ENCODE data around the gene PRCC. TPM values are rescaled to one million over a fixed set of nuclear protein-coding genes. Genes with fewer than 3 reads are reported as not detected.

PRCC gene
- polyA plus RNA-seq, 3 donors: 108 to 113 (median 113) TPM

DNA sequence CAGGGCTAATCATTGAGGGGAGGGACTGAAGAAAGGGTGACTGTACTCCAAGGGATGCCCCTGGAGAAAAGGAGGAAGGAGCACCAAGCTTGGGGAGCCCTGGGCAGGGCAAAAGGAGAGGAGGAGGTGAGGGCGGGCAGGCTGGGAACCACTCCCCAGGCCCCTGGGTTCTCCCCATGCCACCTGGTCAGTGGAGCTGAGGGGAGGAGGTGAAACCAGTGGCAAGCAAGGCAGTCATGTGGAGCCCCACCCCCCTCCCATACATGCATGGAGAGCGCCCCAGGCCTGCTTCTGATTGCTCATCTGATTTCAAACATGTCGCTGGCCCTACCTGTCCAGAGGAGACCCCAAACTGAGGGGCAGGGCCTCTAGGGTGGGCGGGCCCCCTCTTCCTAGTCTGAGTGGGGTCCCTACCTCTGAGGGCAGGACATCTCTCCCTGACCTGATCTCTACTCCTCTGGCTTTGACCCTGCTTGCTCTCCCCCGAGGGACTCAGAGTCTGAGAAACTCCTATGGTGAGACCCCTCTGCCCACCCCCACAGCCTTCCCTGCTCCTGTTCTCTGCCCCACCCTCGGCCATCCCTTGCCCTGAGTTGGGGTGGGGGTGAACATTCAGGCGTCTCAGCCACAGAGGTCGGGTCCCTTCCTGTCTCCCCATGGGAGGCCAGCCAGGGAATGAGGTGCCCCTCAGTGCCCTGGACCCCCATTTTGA lies 73.0 kb downstream of the PRCC start:
- DNase-seq: no peak

DNA sequence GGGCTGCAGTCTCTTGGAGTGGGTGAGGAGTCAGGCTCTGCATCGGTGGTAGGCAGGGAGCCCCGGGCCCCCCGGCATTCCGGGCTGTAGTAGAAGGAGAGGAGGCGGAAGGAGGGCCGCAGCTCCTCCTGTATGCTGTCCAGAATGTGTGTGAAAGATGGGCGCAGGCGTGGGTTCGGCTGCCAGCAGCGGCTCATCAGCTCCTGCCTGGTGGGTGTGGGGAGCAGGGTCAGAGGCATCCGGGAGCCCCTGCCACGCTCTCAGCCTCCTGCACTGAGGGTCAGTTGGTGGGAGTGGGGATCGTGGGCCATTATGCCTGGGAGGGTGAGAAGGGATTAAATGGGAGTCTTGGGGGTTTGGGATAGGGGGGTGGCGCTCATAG lies 73.6 kb downstream of the PRCC start:
- DNase-seq: no peak

DNA sequence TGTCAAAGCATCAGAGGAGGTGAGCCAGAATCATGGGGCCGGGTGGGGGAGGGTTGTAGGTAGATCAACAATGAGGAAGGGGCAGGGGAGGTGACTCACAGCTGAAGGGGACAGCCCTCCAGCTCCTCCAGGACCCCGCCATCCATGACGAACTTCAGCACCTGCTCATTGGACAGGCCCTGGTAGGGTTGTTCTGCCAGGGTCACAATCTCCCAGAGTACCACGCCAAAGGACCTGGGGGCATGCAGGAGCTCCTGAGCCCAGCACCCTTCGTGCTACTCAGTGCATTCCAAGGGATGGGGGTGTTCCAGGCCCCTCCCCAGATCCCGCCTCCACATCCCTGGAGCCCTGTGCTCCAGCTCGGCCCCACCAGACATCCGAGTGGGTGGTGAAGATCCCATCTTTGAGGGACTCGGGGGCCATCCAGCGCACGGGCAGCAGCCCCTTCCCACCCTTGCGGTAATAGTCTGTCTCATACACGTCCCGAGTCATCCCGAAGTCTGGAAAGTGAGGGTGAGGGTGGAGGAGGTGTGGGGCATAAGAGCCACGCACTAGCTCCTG lies 74.0 kb downstream of the PRCC start:
- peak; percentile 49 for DNase-seq

DNA sequence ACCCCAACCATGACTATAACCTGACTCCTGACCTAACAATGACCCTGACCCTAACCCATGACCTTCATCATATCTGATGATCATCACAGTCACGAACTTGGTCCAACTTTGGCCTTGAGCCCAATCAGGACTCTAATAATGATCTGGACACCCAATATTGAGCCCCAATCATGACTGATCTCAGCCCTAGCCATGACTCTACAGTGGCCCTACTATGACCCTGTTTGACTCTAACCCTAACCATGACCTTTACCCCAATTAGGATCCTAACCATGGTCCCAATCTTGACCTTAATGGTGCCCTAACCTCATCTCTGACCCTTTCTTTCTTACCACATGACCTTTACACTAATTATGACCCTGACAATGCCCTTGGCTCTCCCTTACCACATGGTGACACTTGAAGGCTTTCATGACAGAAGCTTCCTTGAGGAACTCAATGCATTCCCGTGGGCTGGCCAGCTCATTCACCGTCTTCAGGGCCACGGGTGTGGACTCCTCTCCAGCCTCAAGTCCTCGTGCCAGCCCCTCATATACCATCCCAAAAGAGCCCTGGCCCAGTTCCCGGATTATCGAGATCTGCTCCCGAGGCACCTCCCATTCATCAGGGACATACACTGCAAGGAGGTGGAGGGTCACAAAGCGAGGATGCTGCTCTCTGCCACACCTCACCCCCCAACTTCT lies 75.4 kb downstream of the PRCC start:
- no peak for DNase-seq

DNA sequence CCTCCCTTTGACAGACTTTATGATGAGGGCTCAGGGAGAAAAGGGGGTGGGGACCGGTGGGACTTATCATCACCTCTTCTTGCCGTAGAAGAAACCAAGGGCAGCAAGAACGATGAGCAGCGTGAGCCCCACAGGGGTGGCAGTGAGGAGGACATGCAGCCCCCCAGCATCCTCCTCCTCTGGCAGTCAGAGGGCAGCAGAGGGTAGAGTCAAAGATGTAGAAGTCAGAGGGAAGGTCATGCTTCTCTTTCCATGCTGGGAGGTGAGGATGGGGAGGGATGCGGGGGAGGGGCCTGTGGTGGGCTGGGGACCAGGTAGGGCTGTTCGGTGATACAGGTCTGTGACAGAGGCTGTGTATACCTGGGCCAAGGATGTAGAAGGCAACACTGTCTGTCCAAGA lies 76.8 kb downstream of the PRCC start:
- DNase-seq: no peak

DNA sequence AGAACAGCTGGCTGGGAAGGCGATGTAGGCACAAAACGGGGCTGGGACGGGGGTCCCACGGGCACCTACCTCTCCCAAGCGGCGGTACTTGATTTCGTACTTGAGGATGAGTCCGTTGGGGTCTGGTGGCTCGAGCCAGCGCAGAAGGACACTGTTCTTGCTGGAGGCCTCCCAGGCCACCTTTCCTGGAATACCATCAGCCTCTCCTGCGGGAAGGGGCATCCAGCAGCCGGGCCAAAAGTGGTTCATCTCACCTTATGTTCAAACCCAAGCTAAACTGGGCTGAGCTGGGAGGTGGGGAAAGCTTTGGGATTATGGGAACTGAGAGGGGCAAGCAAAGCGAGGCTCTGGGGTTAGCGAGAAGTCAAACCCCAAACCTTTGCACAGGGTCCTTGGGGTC lies 77.3 kb downstream of the PRCC start:
- no peak for DNase-seq

DNA sequence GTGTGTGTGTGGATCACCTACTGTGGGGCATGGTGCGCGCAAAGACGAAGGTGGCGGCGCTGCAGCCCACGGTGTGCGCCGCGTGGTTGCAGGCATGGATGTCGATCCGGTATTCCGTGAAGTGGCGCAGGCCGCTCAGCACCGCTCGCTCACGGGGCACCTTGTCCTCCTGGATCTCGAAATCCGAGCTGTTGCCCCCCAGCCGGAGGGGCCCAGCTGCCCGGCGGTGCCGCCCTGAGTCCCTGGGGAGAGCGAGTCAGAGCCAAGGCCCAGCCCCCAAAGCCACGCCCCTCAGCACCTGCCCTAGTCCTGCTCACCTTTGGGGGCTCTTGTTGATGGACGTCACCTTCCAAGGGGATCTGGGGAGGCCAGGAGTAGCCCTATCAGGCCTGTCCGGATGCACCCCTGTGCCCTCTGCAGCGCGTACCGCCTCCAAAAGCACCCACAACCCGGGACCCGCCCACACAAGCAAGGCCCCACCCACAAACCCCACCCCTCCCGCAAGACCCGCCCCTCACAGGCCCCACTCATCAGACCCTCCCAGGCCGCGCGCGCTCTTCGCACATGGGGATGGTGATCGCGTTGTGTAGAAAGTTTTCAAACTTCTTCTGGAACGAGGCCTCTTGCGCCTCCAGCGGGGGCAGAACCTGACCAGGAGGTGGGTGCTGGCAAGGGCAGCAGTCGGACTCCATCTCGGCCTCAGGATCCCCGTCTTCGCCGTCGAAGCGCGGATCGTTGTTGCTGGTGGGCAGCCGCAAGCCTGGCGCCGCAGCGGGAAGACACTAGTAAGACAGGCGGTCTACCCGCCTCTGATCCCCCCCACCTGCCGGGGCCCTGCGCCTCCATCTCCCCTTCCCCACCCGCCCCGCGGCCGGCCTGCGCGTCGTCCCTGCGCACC lies 78.0 kb downstream of the PRCC start:
- no peak for DNase-seq

DNA sequence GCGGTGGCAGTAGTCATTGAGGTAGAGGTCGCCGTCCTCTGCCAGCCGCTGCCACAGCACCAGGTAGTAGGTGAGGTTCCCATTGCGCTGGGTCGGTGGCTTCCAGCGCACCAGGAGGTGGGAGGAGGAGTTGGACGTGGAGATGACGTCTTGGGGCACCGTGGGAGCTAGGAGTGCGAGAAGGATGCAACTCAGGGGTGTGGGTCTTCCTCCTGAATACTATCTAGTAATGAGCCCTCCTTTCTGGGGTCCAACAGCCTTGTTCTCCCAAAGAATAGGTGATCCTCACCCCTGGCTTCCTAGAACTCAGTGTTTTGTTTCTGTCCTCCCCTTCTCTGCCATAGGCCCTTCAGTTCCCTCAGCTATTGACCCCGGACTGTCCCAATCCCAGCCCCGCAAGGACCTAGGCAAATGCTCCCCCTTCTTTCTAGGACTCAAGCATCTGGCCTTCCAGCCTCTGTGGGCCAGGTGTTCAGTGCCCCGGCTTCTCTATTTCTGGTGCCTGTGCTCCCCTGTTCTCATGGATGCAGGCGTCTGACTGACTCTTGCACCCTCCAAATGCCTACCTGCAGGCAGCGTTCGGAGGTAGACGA lies 78.7 kb downstream of the PRCC start:
- DNase-seq: no peak

DNA sequence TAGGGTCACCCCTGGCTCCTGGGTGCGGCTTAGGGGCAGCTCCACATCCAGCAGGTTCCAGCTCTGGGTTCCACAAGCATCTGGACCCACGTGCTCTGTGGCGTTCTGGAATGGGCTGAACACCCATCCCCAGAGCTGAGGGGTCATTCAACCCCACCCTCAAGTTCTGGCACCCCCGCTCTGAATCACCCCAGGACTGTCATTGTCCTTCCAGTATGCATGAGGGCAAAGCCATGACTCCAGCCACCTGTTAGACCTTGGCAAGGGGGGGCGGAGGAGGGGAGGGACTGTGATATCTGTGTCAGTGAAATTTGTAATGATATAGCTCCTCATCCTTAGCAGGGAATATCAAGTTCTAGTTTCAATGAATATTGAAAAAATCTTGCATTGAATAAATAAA lies 79.3 kb downstream of the PRCC start:
- DNase-seq: no peak

DNA sequence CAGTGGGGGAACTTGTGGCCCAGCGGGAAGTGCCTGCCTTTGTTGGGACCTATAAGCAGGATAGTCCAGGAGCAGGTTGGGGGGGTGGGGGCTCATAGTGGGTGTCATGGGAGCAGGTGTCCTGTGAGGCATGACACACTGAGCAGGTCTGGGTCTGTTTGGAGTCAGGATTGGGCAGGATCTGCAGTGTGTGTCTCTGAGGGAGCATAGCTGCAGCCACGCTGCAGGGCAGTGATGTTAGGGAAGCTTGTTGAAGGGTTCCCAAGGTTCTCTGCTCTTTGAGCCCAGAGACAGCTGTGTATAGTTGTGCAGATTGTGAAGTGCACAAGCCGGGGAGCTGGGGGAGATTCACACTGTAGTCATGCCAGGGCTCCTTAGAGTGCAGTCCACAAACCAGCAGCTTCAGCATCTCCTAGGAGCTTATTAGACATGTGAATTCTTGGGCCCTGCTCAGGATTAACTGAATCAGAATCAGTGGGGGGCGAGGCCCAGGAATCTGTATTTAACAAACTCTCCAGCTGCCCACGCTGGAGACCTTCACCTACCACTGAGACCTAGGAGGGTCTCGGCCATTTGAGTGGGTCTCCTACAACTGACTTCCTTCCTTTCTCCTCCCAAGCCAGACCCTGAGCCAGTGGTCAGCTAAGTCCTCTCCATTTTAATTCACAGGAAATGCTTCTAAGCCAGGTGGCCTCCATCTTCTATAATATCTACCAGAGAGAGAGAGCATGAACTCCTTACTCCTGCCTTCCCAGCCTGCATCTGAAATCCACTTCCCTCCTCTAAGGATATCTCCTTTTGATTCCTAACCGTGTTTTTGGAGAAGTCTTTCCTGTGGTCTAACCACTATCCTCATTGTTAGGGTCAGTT lies 80.5 kb downstream of the PRCC start:
- DNase-seq: no peak

DNA sequence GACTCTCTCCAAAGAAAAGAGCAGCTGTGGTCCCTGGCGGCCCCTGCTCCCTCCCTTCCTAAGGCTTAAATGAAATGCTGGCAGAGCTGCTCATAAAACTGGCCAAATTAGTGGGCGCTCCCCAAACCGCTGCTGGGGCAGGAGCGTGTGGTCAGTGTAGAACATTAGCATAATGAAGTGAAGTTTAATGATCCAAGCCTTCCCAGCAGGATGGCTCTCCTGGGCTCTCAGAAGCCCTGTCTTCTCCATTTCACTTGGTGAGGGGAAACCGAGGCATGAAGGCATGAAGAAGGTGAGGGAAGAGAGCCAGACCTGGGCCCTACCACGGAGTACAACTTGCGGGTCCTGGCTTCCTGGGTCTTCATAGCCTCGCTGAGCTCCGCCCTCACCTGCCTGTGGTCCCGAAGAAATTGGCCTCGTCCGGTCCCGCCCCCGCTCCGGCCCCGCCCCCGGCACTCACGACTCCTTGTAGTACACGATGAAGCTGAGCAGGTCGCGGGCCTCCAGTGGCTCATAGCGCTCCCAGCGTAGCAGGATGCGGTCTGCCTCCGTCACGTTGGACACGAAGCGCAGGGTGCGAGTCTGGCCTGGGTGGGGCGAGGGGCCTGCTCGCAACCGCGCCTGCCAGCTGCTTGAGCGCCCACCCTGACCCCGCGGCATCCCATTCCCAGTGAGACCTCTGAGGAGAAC lies 81.3 kb downstream of the PRCC start:
- DNase-seq: no peak

DNA sequence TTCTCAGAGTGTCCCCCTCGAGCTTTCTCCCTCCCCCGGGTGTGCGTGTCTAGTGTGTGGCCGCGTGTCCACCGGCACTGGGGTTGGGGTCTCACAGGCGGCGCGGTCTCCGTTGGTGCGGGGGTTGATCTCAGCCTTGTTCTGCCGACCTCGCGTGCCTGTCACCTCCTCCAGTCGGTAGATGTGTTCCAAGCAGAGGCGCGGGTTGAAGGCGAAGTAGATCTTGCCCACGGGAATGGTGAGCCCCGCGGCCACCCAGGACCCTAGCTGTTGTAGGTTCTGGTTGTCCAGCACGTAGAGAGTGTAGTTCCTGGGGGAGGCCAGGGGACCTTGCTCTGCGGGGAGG lies 81.8 kb downstream of the PRCC start:
- DNase-seq: no peak

Other genes starting within 250 kb of the PRCC start
- 10 to 100 TPM; 14.1 to 17.0 (median 14.8) TPM for gene IQGAP3, start 195.0 kb upstream of the PRCC start, polyA plus RNA-seq (ENCODE audit: insufficient read length in 3 of 3)
- gene TTC24, start 187.8 kb upstream of the PRCC start, polyA plus RNA-seq (ENCODE audit: insufficient read length in 3 of 3): 1 to 10 TPM; 1.0 to 2.2 (median 1.1) TPM
- gene NAXE, start 175.8 kb upstream of the PRCC start, polyA plus RNA-seq (ENCODE audit: insufficient read length in 3 of 3): 10 to 100 TPM; 71.1 to 83.0 (median 72.8) TPM
- 10 to 100 TPM; 33.0 to 38.7 (median 36.4) TPM for gene GPATCH4, start 166.1 kb upstream of the PRCC start, polyA plus RNA-seq (ENCODE audit: insufficient read length in 3 of 3)
- under 1 TPM; 0.13 to 0.71 (median 0.64) TPM for gene HAPLN2, start 148.1 kb upstream of the PRCC start, polyA plus RNA-seq (ENCODE audit: insufficient read length in 3 of 3)
- gene BCAN, start 125.4 kb upstream of the PRCC start, polyA plus RNA-seq (ENCODE audit: insufficient read length in 3 of 3): 1 to 10 TPM in 1 of 3 donors, under 1 TPM in 2; 0.18 to 2.2 (median 0.26) TPM
- gene NES, start 90.1 kb upstream of the PRCC start, polyA plus RNA-seq (ENCODE audit: insufficient read length in 3 of 3): 100 to 1,000 TPM; 148 to 171 (median 156) TPM
- 100 to 1,000 TPM in 1 of 3 donors, 10 to 100 TPM in 2; 68.5 to 113 (median 93.8) TPM for gene CRABP2, start 62.0 kb upstream of the PRCC start, polyA plus RNA-seq (ENCODE audit: insufficient read length in 3 of 3)
- gene METTL25B, start 39.1 kb upstream of the PRCC start, polyA plus RNA-seq (ENCODE audit: insufficient read length in 3 of 3): 10 to 100 TPM; 28.6 to 51.8 (median 39.2) TPM
- 10 to 100 TPM; 33.1 to 44.6 (median 39.7) TPM for gene ISG20L2, start 38.8 kb upstream of the PRCC start, polyA plus RNA-seq (ENCODE audit: insufficient read length in 3 of 3)
- 10 to 100 TPM; 69.0 to 76.6 (median 74.0) TPM for gene MRPL24, start 26.4 kb upstream of the PRCC start, polyA plus RNA-seq (ENCODE audit: insufficient read length in 3 of 3)
- gene HDGF, start 15.9 kb upstream of the PRCC start, polyA plus RNA-seq (ENCODE audit: insufficient read length in 3 of 3): 100 to 1,000 TPM; 267 to 298 (median 284) TPM
- under 1 TPM; 0.65 to 0.99 (median 0.91) TPM for gene SH2D2A, start 49.3 kb downstream of the PRCC start, polyA plus RNA-seq (ENCODE audit: insufficient read length in 3 of 3)
- gene INSRR, start 91.6 kb downstream of the PRCC start, polyA plus RNA-seq (ENCODE audit: insufficient read length in 3 of 3): 1 to 10 TPM; 1.6 to 3.0 (median 2.0) TPM
- gene NTRK1, start 93.3 kb downstream of the PRCC start, polyA plus RNA-seq (ENCODE audit: insufficient read length in 3 of 3): 1 to 10 TPM; 1.3 to 2.0 (median 1.3) TPM
- 10 to 100 TPM; 17.8 to 22.3 (median 22.1) TPM for gene PEAR1, start 126.2 kb downstream of the PRCC start, polyA plus RNA-seq (ENCODE audit: insufficient read length in 3 of 3)
- 1 to 10 TPM in 1 of 3 donors, under 1 TPM in 2; 0.38 to 1.1 (median 0.96) TPM for gene LRRC71, start 153.1 kb downstream of the PRCC start, polyA plus RNA-seq (ENCODE audit: insufficient read length in 3 of 3)

Data from renal pelvis (tissue), 4 donors.